ELF-1 (cell line): ENCODE measurements around the gene GPC1.

ENCODE experiments used
- DNase-seq: peaks from one replicate; pipeline ENCODE4 v3.0.0-alpha.2; 2016; ENCODE audit warnings: low read depth, low spot score

GPC1 gene

DNA sequence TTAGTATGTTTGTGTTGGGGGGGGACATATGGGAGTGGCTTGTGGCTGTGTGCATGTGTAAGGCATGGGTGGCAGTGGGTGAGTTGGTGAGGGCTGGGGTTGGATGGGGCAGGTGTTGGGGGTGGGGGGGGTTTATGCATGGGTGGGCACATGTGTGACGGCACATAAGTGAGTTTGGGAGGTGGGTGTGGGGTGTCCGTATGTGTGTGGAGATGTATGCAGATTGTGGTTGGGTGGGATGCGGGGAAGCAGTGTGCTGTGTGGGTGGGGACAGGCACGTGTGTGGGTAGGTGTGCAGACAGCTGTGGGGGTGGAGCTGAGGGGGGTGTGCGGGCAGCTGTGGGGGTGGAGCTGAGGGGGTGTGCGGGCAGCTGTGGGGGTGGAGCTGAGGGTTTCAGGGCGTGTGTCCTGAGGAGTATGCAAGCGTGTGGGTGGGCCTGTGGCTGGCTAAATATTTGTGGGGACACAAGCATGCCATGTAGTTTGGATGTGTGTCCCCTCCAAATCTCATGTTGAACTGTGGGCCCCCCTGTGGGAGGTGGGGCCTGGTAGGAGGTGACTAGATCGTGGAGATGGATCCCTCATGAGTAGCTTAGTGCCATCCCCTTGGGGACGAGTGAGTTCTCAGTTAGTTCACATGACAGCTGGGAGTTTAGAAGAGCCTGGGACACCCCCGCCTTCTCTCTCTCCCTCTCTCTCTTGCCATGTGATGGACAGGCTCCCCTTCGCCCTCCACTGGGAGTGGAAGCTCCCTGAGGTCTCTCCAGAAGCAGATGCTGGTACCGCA is 62.9 kb downstream of the GPC1 start:
- no peak for DNase-seq

DNA sequence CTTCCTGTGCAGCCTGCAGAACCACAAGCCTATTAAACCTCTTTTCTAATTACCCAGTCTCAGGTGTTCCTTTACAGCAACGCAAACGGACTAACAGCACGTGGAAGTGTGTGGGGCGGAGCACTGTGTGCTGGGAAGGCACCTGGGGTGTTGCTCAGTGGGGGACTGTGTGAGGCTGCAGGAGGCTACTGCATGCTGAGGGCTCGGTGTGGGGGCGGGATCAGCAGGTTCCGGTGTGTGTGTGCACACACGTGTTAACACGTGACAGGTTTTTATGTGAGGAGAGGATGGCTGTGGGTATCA is 63.4 kb downstream of the GPC1 start:
- DNase-seq: no peak

DNA sequence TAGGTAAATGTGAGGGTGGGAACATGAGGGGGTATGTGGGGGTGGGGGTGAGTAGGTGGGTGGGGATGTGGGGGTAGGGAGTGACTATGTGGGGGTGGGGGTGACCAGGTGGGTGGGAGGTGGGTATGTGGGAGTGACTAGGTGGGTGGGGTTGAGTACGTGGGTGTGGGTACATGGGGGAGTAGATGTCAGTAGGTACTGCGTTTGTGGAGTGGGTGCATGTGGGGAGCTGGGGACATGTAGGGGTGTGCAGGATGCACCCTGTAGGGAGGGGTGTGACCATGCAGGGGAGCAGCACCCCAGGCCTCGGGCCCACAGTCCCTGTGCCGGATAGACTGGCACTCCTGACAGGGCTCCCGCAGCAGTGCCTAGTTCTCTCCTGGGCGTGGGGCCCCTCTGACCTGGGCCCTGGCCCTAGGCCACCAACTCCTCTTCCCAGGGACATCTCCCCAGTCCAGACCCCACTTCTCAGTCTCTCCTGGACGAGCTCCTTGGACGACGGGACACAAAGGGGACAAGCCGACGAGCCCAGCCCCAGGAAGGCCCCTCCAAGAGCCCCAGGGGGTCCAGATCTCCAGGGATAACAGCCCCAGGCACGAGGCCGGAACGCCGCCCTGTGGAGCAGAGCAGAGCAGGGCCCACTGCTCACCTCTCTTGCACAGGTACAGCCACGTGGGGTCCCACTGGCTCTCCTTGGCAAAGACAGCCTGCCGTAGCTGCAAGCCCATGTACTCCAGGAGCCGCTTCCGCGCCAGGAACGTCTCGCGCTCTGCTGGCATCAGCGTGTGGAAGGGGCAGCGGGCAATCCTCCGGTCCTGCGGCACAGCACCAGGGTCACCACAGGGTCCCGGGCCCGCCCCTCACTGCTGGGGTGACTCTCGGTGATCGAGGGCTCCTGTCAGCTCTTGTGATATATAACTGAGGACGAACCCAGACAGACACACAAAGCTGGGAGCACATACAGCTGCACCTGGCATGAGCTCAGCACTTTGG is 64.1 kb downstream of the GPC1 start:
- no peak for DNase-seq

DNA sequence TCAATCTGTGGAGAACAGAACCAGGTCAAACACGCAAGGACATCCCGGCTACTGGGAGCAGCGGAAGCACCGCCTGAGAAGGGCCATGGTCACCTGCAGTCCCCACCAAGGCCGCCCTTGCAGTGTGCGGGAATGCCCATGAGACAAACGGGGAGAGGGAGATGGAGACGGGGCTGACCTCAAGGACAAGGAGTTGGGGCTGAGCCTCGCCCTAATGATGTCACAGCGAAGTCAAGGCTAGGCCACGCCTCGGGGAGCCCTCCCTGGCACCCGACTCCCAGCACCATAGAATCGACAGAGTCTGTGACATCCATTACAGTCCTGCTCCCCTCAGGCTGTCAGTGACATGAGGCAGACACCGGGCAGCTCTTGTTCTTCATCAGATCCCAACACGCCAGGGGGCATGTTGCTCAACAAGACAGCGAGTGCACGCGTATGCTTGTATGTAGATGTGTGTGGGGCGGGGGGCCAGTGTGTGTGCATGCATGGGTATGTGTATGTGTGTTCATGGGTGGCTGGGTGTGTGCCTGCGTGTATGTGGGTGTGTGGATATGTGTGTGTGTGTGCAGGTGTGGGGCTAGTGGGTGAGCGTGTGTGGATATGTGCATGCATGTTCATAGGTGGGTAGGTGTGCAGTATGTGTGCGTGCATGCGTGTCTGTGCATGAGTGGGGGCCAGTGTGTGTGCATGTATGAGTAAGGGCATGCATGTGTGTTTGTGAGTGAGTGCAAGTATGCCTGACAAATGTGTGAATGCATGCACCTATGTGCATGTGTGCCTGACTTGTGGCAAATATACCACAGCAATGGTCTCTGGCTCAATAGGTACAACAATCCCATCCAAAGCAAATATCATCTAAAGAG is 65.3 kb downstream of the GPC1 start:
- no peak for DNase-seq

DNA sequence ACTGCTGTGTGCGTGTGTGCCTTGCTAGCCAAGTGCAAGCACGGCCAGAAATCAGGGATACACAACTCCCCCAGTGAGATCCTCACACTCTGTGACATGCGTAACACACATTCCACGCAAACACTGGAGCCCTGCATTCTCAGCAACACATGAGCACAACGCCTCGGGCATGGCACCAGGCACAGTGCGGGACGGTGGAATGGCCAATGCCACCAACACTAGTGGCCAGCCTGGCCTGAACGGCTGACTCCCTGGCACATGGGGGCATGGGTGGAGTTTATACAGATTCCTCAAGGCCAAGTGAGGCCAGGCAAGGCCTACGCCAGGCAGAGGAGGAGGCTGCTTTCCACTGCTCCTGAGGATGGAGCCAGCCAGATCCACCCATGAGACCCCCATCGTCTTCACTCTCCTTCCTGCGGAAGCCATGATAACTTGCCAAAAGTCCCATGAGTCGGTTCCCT is 66.1 kb downstream of the GPC1 start:
- peak; percentile 0 for DNase-seq

DNA sequence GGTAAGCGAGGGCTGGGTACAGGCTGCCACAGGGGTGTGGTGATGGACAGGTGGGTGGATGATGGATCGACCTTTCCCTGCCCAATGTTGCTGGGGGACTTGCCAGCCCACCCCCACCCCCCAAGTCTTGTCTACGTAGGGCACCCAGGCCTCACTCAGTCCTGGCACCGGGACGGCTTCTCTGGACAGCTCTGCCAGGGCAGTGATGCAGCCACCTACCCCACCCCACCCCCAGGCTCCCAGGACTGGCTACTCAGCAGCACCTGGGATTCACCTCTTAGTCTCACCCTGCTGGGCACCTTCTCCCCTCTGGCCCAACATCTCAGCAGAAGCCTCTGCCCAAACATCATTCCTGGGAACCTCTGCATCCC is 66.6 kb downstream of the GPC1 start:
- peak; percentile 0 for DNase-seq

DNA sequence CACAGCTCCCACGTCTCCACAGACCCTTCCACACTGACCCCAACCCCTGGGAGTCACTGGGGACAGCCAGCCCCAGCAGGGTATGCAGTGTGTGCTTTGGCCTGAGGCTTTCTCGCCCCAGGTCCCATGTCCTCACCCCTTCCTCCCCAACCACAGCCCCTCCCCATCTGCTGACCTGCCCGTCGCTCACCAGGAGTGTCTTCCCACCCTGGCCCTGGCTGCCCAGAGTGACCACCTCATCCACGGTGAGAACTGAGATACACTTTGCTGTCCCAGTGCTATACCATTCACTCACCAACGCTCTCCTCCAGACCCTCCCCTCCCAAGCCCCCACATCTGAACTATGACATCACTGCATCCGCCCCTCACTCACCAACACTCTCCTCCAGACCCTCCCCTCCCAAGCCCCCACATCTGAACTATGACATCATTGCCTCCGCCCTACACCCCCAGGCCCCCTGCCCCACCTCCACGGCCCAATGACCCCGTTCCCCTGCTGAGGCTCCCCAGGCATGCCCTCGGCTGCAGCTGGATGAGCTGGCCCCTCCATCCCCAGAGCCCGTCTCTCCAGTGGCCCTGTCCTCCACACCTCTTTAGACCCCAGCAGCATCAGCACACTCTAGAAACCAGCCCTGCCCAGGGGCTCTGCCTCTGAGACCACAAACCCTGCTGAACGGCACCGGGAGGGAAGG is 67.1 kb downstream of the GPC1 start:
- no peak for DNase-seq

DNA sequence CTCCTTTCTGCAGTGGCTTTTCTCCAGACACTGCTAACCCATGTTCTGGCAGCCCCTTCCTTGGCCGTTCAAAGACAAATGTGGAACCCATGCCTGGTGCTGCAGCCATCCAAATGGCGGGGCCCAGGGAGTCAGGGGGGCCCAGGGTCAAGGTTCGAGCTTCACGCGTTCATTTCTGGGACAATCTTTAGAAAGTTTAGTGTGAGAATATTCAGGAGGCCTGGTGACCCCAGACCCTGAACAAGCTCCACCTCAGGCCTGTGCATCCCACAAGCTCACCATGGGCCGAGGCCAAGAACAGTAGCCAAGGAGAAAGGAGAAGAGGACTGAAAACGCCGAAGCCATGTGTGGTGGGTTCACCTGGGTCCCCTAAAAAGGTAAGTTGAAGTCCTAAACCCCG is 67.9 kb downstream of the GPC1 start:
- DNase-seq: no peak

DNA sequence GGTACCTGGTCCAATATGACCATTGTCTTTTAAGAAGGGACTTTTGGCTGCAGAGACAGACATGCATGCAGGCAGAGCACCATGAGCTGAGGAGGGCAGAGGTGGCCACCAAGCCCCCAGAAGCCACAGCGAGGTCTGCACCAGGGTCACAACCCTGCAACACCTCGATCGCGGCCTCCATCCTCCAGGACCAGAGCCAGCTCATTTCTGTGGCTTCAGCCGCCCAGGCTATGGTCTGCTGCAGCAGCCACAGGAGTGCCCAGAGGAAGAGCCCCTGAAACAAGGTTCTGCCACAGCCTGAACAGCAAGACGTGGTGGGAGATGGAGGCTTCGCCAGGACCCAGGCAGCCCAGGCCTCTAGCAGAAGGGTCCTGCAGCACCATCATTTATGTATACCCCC is 68.4 kb downstream of the GPC1 start:
- no peak for DNase-seq

DNA sequence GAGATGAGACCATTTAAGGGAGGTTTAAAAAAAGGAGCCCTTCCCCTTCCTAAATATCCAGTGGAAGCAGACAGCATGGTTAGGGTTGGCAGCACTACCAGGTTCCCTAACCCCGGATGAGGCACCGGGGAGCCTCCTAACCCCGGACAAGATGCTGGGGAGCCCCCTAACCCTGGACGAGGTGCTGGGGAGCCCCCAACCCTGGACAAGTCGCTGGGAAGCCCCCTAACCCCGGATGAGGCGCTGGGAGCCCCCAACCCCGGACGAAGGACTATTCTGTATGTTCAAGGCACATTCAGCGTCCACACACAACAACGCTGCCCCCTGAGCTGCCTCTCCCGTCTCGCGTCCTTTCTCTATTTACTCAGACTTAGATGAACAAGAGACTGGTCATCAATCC is 70.4 kb downstream of the GPC1 start:
- DNase-seq: no peak

DNA sequence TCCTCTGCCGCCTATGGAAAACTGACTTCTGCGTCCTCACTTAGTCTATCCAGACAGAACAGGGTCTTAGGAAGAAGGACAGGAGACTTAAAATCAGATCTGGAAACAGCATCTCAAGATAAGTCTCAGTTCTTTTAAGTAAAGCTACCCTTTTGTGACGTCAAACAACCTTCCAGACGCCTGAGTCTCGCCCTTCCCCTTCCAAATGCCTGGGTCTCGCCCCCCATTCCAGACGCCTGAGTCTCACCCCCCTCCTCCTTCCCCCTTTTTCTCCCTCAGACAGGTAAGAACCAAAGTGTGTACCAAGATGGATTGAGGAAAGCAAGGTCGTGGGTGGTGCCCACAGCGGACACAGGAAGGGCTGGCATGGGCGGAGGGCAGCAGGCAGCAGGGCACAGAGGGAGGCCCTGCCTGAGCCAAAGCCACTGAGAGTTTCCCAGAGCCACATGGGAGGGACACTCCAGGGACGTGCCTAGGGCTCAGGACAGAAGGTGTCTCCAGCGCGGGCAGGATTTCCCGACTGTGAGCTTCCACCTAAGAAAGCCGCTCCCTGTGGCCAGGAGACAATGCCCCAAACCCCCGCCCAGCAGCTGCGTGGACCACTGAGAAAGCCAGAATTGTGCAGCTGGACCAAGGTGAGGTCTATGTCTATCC is 71.1 kb downstream of the GPC1 start:
- DNase-seq: no peak

DNA sequence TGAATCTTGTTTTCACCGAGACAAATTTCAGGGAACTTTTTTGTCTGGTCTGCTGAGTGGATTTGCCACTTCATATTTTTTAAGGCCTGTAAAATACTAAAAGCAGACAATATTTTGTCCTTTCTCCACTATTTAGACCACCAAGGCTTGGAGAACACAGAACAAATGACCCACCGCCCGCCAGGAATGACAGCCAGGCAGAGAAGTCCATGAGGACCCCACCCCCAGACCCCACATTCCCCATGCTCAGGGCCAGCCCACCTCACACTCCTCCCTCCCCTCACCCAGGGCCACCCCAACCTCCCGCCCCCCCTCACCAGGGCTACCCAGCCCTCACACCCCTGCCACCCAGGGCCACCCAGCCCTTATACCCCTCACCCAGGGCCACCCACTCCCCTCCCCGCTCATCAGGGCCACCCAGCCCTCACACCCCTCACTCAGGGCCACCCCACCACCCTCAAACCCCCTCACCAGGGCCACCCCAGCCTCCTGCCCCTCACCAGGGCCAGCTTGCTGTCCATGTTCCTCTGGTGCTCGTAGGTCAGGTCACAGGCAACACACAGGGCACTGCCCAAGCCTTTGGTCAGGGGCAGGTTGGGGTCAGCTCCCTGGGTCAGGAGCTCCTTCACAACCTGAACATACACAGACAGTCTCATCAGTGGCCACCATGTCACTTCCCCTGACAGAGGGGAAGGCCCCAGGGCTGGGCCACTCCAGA is 71.8 kb downstream of the GPC1 start:
- no peak for DNase-seq

DNA sequence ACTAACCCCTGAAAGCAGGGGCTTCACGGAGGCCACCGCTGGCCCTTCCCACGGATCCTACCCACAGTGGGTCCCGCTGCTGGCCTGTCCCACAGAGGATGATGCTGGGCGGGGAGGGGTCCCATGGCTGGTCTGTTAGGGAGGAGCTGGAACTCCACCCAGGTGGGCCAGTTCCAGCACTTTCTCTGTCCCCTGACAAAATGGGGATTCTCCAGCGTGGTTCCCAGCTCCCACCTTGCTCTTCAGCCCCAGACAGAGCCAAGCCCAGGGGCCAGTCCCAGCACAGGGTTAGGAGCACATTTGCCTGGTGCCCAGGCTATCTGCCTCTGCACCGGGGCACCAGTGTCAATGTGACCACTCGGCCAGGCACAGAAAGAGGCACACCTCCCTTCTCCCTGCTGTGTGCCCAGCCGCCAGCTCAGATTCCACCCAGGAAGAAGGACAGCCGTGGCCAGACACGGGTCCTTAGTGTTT is 72.4 kb downstream of the GPC1 start:
- DNase-seq: no peak

DNA sequence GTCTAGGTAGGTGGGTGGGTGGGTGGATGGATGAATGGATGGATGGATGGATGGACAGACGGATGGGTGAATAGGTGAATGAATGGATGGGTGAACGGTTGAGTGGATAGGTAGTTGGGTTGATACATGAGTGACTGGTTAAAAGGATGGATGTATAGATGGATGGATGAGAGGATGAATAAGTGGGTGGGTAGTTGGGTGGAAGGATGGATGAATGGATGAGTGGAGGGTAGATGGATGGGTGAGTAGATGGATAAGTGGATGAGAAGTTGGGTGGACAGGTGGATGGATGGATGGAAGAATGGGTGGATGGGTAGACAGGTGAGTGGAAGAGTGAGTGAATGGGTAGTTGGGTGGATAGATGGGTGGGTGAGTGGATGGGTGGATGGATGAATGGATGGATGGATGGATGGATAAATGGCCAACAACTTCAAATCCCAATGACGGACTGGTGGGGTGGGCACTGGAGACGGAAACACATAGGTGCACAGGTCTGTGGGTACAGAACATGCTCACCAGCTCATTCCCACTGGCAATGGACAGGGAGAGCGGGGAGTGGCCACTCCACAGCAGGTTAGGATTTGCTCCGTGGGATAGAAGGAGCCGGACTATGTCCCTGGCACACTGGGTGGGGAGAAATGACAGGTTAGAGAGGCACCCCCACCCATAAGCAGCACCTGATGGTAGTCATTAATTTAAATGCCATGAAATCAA is 73.5 kb downstream of the GPC1 start:
- no peak for DNase-seq

DNA sequence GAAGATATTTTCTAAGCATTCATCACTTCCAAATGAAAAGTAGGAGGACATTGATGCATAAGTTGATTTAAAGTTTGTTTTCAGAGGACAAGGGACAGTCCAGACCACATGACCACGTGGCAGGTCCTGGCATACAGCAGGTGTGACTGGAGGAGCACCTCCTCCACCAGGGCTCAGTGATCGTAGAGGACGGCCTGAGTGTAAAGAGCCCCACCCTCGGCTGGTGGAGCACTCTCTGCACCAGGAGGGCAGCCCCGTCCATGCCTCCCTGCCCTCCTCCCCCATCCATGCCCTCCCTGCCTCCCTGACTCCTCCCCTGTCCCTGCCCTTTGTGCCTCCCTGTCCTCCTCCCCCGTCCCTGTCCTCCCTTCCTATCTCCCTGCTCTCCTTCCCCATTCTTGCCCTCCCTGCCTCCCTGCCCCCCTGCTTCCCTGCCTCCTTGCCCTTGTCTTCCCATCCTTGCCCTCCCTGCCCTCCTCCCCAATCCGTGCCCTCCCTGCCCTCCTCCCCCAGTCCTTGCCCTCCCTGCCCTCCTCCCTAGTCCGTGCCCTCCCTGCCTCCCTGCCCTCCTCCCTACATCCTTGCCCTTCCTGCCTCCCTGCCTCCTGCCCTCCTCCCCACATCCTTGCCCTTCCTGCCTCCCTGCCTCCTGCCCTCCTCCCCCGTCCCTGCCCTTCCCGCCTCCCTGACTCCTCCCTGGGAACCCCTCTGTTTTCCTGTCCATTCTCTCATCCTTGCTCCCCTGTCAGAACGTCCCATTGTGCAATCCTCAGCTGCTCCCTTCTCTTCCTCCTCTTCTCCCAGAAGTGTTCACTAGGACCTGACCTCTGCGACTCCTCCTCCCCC is 74.4 kb downstream of the GPC1 start:
- DNase-seq: no peak

DNA sequence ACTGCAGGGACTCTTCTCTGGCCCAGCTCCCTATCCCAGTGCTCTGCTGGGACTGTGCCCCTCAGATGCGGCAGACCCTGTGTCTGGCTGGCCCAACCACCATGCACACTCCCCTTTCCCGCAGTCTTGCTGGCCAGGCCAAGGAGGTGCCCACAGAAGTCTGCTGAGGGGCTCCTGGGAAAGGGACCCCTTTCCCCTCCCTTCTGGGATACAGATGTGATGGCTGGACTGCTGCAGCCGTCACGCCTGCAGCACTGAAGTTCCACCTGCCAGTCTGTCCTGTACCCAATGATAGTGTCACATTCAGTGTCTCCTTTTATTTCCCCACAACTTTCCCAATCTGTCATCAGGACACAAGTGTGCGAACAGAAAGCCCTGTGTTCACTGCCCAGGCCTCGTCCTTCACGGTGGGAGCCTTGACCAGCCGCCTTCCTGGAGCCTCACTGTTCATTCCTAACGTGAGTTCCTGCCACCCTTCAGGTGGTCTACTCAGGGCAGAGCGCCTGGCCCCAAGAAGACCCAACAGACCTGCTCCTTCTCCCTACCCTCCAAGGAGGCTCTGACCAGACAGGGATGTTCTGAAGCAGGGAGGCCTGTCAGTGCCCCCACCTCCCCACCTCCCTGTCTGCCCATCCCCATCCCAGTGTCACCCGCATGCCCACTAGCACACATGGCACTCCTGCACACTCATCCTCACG is 75.2 kb downstream of the GPC1 start:
- no peak for DNase-seq

DNA sequence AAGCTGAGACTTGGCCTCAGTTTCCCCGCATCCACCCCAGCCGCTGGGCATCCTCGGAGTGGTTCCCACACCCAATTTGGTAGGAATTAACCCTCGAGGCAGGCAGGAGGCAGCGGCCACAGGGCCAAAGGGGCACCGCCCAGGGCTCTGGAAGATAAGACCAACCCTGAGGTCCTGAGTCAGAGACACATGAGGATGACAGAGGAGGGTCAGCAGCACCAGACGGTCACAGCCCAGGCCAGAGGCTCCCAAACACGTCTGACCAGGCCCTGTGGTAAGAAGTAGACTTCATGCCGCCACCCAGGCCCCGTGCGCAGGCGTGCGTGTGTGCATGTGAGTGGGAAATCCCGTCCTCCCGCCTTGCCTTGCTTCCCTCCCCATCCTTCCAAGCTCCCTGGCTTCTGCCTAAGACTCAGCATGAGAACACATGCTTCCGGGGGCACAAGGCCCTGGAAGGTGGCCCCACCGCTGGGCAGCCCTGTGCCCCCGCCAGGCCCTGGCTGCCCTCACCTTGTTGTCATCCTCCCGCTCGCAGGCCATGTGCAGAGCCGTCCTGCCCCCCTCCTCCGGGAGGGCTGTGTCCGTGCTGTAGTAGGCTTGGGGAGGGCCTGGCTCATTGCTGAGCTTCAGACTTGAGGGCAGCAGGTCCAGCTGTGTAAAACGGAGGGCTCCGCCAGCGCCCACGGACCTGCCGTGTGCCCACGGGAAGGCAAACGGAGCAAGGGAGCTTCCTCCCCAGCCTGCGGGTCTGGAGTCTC is 76.1 kb downstream of the GPC1 start:
- no peak for DNase-seq
